NCI-H2029 (cell line): Measurements from ENCODE around the gene C10orf62.
"Not testable (repeated sequence)": the region's sequence is repeated elsewhere in the genome, so short reads cannot be mapped to it uniquely, and the experiment has no call there.

Experiments
- DNase-seq: peaks from one replicate; lab custom pipeline; 2025; lab: John Stamatoyannopoulos, UW

Gene C10orf62

DNA sequence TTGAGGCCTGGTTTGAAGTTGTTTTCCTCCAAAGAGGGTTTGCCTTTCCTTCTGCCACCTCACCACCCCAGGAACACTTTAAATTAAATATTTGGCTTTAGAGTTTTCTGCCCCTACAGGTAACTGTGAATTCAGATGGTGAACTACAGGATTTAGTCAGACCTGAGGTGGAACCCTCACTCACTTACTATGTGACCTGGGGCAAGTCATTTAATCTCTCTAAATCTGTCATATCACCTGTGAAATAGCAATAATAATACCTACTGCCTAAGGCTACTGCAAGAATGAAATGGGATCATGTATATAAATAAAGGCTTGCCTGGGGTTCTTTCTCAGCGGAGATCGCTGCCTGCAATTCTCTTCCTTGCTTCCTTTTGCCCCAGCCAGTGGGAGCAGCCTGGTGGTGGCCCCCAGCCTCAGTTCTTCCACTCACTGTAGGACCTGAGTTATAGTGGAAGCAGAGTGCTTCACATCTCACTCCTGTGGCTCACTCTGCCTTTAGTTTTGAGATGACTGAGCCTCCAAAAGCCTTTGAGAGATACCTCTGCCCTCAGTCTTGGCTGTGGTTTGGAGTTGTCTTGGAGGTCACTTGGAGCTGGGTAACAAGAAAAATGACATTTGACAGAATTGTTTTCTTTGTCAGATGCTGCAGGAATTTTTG is 23.1 kb upstream of the C10orf62 start:
- DNase-seq, result no peak

GRCh38 chr10:97567891-97568290 is 21.6 kb upstream of the C10orf62 start:
- DNase-seq, result no peak

GRCh38 chr10:97570146-97570788 is 19.3 kb upstream of the C10orf62 start:
- DNase-seq, result no peak

GRCh38 chr10:97570789-97571471 is 18.6 kb upstream of the C10orf62 start:
- no peak for DNase-seq

- DNase-seq, result no peak
Observed at GRCh38 chr10:97571622-97572021, 17.9 kb upstream of the C10orf62 start.

- peak; percentile 22 for DNase-seq
Observed at GRCh38 chr10:97572214-97572989, 17.1 kb upstream of the C10orf62 start, which contains the start of gene ANKRD2. Gene ANKRD2 (plus strand): TSS chr10:97572779. CDS start chr10:97572789, 10 bp downstream.

DNA sequence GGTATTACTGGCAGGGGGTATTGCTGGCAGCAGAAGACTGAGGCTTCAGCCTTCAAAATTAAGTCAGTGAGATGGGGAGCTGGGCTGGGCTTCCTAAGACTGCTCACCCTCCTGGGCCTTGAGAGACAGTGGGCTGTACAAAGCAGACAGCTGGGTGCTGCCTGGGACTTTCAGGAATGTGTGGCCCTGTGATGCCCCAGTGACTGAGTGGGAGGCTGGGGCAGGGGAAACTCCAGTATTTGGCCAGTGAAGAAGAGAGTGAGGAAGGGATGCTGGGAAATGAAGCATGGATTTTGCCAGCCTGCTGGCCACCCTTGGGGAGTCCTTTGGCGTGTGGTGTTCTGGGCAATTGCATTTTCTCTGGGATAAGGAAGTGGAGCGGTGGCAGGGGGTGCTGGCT is 16.5 kb upstream of the C10orf62 start:
- DNase-seq, result no peak

- DNase-seq, result no peak
Observed at GRCh38 chr10:97573672-97574071, 15.8 kb upstream of the C10orf62 start.

GRCh38 chr10:97574374-97575126 is 15.0 kb upstream of the C10orf62 start:
- DNase-seq, result peak; percentile 81

DNA sequence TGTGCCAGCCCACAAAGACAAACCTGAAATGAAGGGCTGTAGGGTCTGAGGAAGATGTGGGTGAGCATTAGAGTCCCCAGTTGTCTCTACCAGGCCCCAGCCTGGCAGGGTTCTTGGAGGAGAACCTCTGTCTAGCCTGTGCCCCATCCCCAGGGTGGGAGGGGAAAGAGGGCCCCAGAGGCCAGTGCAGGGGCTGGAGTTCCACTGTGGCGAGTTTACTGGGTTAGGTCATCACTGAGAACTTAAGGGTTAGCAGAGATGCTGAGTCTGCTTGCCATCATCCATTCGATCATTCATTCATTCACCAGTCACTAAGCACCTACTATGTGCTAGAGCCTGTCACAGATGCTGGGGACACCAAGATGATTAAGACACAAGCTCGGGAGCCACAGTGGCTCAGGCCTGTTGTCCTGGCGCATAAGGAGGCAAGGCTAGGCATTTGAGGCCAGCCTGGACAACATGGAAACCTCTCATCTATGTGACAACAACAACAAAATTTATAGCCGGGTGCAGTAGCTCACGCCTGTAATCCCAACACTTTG is 14.3 kb upstream of the C10orf62 start:
- no peak for DNase-seq

- not testable (repeated sequence) for DNase-seq
Observed at GRCh38 chr10:97576487-97576886, 13.0 kb upstream of the C10orf62 start.

DNA sequence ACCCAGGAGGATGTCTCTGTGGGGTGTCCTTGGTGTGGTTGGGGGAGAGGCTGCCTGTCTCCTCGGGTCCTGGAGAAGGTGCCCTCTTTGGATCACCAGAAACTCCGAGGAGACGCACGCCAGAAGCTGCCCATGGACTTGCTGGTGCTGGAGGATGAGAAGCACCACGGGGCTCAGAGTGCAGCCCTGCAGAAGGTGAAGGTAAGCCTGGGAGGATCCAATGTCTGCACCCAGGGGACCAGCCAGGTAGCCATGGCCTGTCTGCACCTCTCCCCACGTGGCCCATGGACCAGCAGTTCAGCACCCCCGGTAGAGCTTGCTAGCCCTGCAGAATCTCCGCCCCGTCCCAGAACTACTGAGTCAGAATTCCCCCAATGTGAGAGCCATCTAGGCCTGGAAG is 11.8 kb upstream of the C10orf62 start:
- no peak for DNase-seq

GRCh38 chr10:97578171-97578844 is 11.2 kb upstream of the C10orf62 start:
- no peak for DNase-seq

- no peak for DNase-seq
Observed at GRCh38 chr10:97580421-97581367, 8.8 kb upstream of the C10orf62 start.

- DNase-seq, result no peak
Observed at GRCh38 chr10:97582169-97582568, 7.4 kb upstream of the C10orf62 start.

DNA sequence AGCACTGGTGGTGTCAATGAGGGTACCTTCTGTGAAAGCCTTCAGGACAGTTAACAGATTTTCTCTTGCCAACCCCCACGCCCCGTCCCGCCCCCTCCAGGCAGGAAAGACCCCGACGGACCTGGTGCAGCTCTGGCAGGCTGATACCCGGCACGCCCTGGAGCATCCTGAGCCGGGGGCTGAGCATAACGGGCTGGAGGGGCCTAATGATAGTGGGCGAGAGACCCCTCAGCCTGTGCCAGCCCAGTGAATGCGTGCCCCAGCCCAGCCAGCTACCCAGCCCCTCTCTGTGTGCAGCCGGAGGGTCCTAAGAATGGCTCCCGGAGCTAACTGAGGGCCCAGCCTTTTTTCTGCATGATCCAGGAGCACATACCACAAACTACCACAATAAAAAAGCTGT is 6.0 kb upstream of the C10orf62 start:
- no peak for DNase-seq

GRCh38 chr10:97584060-97584797 is 5.3 kb upstream of the C10orf62 start, which contains the start of gene HOGA1:
Gene HOGA1 (plus strand): TSS chr10:97584389. CDS start chr10:97584704, 315 bp downstream.
- DNase-seq, result no peak

GRCh38 chr10:97584798-97585438 is 4.6 kb upstream of the C10orf62 start:
- DNase-seq, result no peak
